ENCODE results near the gene EPX. TPM values are rescaled to one million over a fixed set of nuclear protein-coding genes. Genes with fewer than 3 reads are reported as not detected.

Gene EPX
- total and polyA plus RNA-seq, 3 donors from 2014 or later = not detected

DNA sequence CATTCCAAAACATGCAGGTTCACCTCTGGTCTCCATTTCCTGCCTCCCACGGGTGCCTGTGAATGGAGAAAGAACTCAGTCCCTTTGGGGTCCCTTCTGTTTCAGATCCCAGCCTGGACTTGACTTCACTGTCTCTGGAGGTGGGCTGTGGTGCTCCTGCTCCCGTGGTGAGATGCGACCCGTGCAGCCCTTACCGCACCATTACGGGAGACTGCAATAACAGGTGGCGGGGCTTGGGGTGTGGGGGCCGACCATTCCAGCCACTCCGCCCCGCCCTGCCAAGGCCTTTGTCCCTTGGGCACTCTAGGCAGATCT, 56.4 kb downstream of the EPX start:
- Histone ChIP-seq H3K4me1 (no peaks in the 10 kb centered on the region), H3K27me3 (no peaks in the 10 kb centered on the region), H3K4me3 (peak overlapping the region; percentile 42 to 61), H3K9me3 (no peaks in the 10 kb centered on the region), H3K27ac (no peak overlapping the region), H3K36me3 (ENCODE audit: low read depth, missing control alignments) (no peaks in the 10 kb centered on the region)
- intact Hi-C loops (cut with DNase I; ENCODE audit: low total_unique reads) = no loop called here
- TF ChIP-seq POLR2A (IDR thresholded peaks at IDR 0.05) = no peak
- TF ChIP-seq, protein P1, sequence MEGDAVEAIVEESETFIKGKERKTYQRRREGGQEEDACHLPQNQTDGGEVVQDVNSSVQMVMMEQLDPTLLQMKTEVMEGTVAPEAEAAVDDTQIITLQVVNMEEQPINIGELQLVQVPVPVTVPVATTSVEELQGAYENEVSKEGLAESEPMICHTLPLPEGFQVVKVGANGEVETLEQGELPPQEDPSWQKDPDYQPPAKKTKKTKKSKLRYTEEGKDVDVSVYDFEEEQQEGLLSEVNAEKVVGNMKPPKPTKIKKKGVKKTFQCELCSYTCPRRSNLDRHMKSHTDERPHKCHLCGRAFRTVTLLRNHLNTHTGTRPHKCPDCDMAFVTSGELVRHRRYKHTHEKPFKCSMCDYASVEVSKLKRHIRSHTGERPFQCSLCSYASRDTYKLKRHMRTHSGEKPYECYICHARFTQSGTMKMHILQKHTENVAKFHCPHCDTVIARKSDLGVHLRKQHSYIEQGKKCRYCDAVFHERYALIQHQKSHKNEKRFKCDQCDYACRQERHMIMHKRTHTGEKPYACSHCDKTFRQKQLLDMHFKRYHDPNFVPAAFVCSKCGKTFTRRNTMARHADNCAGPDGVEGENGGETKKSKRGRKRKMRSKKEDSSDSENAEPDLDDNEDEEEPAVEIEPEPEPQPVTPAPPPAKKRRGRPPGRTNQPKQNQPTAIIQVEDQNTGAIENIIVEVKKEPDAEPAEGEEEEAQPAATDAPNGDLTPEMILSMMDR (IDR thresholded peaks at IDR 0.05) = no peak
- no peak for DNase-seq
- WGBS, 2 donors = 15 to 16% methylated on average over 9 to 10 of the region's 10 CpGs

- H3K4me3 ChIP-seq = peak overlapping the region; percentile 42 to 61
- no peak overlapping the region for H3K27ac ChIP-seq
- TF ChIP-seq, protein P1 (IDR thresholded peaks at IDR 0.05) = peak; percentile 73 to 93 (median 84)
- TF ChIP-seq POLR2A (IDR thresholded peaks at IDR 0.05) = no peak
- intact Hi-C loops (cut with DNase I; ENCODE audit: low total_unique reads) = no loop called here
- no peaks in the 10 kb centered on the region for H3K4me1 ChIP-seq
- H3K36me3 ChIP-seq (ENCODE audit: low read depth, missing control alignments) = no peaks in the 10 kb centered on the region
- H3K9me3 ChIP-seq = no peaks in the 10 kb centered on the region
- H3K27me3 ChIP-seq = no peaks in the 10 kb centered on the region
- 3 to 6% methylated on average over 41 to 47 of the region's 57 CpGs for WGBS, 2 donors
- DNase-seq = peak; percentile 80
Measured at GRCh38 chr17:58249270-58250133, 57.0 kb downstream of the EPX start.

- Histone ChIP-seq H3K36me3 (ENCODE audit: low read depth, missing control alignments) (no peaks in the 10 kb centered on the region), H3K4me3 (no peak overlapping the region), H3K27me3 (no peaks in the 10 kb centered on the region), H3K27ac (no peak overlapping the region), H3K9me3 (no peaks in the 10 kb centered on the region), H3K4me1 (no peaks in the 10 kb centered on the region)
- DNase-seq = no peak
- 79 to 83% methylated on average over 10 to 12 of the region's 12 CpGs for WGBS, 2 donors
- TF ChIP-seq, protein P1 (IDR thresholded peaks at IDR 0.05) = no peak
- TF ChIP-seq POLR2A (IDR thresholded peaks at IDR 0.05) = no peak
- intact Hi-C loops (cut with DNase I; ENCODE audit: low total_unique reads) = no loop called here
Measured at GRCh38 chr17:58250344-58251011, 58.0 kb downstream of the EPX start.

GRCh38 chr17:58252141-58252540, 59.6 kb downstream of the EPX start:
- Histone ChIP-seq H3K4me3 (no peak overlapping the region), H3K4me1 (no peaks in the 10 kb centered on the region), H3K36me3 (ENCODE audit: low read depth, missing control alignments) (no peaks in the 10 kb centered on the region), H3K27ac (no peak overlapping the region), H3K27me3 (no peaks in the 10 kb centered on the region), H3K9me3 (no peaks in the 10 kb centered on the region)
- no peak for DNase-seq
- intact Hi-C loops (cut with DNase I; ENCODE audit: low total_unique reads) = no loop called here
- WGBS, 2 donors = 73 to 77% methylated on average over 5 to 9 of the region's 9 CpGs
- TF ChIP-seq POLR2A (IDR thresholded peaks at IDR 0.05) = no peak
- TF ChIP-seq, protein P1 (IDR thresholded peaks at IDR 0.05) = no peak
